GM10266 (cell line): ENCODE data around the gene RIMBP2.

Experiments
- DNase-seq: peaks from one replicate; pipeline ENCODE4 v3.0.0; 2012; ENCODE audit errors: extremely low spot score
- TF ChIP-seq, protein P1 (sequence below): IDR thresholded peaks from 2 replicates; pipeline ENCODE4 v1.5.1; 2012; ENCODE audit warnings: mild to moderate bottlenecking, low read depth; ENCODE audit not compliant: control insufficient read depth, insufficient read depth; ENCODE audit errors: missing control alignments

The RIMBP2 gene

DNA sequence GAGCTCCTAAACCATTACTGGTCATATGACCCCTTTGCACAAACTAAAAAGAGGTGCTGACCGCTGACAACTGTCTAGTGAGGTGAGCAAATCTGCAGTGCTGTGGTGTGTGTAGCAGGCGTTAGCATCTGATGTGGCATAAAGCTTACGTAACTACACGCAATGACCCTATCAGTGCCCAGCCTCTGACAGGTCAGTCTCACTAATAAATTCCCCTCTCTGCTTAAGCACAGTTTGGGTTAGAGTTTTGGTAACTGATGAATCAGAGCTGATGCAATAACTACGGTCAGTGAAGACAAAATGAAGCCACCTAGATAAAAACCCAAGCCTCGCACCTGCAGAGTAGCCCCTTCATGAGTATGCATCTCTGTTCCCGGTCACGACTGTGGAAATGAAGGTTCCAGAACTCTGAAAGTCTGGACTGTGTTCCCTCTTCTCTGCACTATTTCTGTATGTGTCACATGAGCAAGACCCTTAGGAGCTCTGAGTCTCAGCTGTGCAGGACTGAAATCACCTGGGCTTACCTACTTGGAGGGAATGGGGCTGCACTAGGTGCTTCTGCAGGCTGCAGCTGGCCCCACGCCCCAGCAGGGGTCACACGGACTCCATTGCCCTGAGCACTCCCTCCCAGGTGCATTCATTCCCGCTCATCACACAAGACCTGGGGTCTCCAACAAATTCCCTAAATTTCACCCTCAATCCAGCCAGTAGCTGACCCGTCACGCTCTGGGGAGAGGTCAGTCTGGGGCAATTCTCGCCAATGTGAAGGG lies 54.4 kb downstream of the RIMBP2 start:
- TF ChIP-seq, protein P1, sequence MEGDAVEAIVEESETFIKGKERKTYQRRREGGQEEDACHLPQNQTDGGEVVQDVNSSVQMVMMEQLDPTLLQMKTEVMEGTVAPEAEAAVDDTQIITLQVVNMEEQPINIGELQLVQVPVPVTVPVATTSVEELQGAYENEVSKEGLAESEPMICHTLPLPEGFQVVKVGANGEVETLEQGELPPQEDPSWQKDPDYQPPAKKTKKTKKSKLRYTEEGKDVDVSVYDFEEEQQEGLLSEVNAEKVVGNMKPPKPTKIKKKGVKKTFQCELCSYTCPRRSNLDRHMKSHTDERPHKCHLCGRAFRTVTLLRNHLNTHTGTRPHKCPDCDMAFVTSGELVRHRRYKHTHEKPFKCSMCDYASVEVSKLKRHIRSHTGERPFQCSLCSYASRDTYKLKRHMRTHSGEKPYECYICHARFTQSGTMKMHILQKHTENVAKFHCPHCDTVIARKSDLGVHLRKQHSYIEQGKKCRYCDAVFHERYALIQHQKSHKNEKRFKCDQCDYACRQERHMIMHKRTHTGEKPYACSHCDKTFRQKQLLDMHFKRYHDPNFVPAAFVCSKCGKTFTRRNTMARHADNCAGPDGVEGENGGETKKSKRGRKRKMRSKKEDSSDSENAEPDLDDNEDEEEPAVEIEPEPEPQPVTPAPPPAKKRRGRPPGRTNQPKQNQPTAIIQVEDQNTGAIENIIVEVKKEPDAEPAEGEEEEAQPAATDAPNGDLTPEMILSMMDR = no peak
- DNase-seq = no peak

GRCh38 chr12:130661059-130661458 lies 55.0 kb downstream of the RIMBP2 start:
- no peak for DNase-seq
- TF ChIP-seq, protein P1 = no peak

GRCh38 chr12:130658145-130658911 lies 57.8 kb downstream of the RIMBP2 start:
- TF ChIP-seq, protein P1 = no peak
- no peak for DNase-seq

- TF ChIP-seq, protein P1 = no peak
- DNase-seq = no peak
Observed at GRCh38 chr12:130656411-130656810, 59.7 kb downstream of the RIMBP2 start.

DNA sequence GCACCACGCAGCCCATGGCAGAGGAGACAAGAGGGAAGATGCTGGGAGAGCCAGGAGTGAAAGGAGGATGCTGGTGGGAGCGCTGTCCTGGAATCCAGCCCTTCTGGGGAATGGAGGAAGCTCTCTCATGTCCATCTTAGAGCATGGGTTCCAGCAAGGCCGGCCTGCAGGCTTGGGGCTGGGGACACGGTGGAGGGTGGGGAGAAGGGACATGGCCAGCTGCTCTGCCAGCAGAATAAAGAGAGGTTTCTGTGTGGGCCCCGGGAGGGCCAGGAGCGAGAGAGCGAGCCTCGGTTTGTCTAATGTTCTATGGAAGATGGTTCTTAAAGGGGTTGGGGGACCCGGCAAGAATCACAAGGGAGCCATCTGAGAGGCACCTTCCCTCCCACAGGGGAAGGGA lies 60.2 kb downstream of the RIMBP2 start:
- DNase-seq = no peak
- TF ChIP-seq, protein P1 = no peak

GRCh38 chr12:130655010-130655409 lies 61.1 kb downstream of the RIMBP2 start:
- TF ChIP-seq, protein P1 = no peak
- no peak for DNase-seq
